Uterus (tissue), 4 donors: ENCODE measurements around the gene PRIMA1. TPM values are rescaled to one million over a fixed set of nuclear protein-coding genes. Genes with fewer than 3 reads are reported as not detected.
A peak's percentile ranks its signal among the peaks of the same experiment; 100 is the strongest.

Source experiments
- DNase-seq, 2 donors: peaks; one replicate each; pipeline ENCODE4 v3.0.0-alpha.2; 2019 to 2020
- H3K27ac ChIP-seq, 2 donors: fragments of 200-600 bp; sonication (generic); 1 replicate in 1 of 2; 2 replicates in 1 of 2; pipeline ENCODE4 v1.5.1; 2016 to 2018
- H3K27me3 ChIP-seq, 2 donors: fragments of 200-600 bp; sonication (generic); one replicate each; pipeline ENCODE4 v1.5.1; 2018 to 2019; ENCODE audit warnings: control low read depth in 1 of 2
- H3K36me3 ChIP-seq, 2 donors: fragments of 200-600 bp; sonication (generic); one replicate each; pipeline ENCODE4 v1.5.1; 2019; ENCODE audit warnings: control low read depth in 1 of 2
- H3K4me1 ChIP-seq, 2 donors: fragments of 200-600 bp; sonication (generic); one replicate each; pipeline ENCODE4 v1.5.1; 2018 to 2019; ENCODE audit warnings: control low read depth in 1 of 2
- H3K4me3 ChIP-seq, 2 donors: fragments of 200-600 bp; sonication (generic); 1 replicate in 1 of 2; 2 replicates in 1 of 2; pipeline ENCODE4 v1.5.1; 2018 to 2019; ENCODE audit warnings: mild to moderate bottlenecking in 1 of 2
- H3K9me3 ChIP-seq, 2 donors: fragments of 200-600 bp; sonication (generic); one replicate each; pipeline ENCODE4 v1.5.1; 2019; ENCODE audit warnings: control low read depth in 1 of 2
- CTCF ChIP-seq, 4 experiments: fragments of 200-600 bp in 2 of 4; fragments of 450-650 bp in 2 of 4; sonication (generic) in 2 of 4; IDR thresholded peaks; one replicate each; pipeline ENCODE4 v1.5.1; 2016 to 2019; ENCODE audit warnings: antibody characterized with exemption in 4 of 4, mild to moderate bottlenecking in 2 of 4, moderate library complexity in 1 of 4
- POLR2A ChIP-seq, 2 donors: fragments of 450-650 bp; IDR thresholded peaks; one replicate each; pipeline ENCODE4 v1.6.1; 2016; ENCODE audit warnings: antibody characterized with exemption in 2 of 2, mild to moderate bottlenecking in 1 of 2, moderate library complexity in 1 of 2
- intact Hi-C: fragments of 100-400 bp; cut with DNase I; formaldehyde crosslinking; loops from one replicate; pipeline ENCODE4 v1.15.1; 2023; ENCODE audit warnings: low total_unique reads
- total RNA-seq, 4 donors: library from RNA; depleted of rRNA in 3 of 4; stranded (reverse); fragments of >200 nt in 3 of 4; gene quantifications; one replicate each; pipeline versions ENCODE4 v1.1.0 to v1.2.4, GENCODE V29; 2014 to 2023
- donor health status: DM: yes; HTN: yes; CAD: no.

The PRIMA1 gene
- total RNA-seq, 4 donors from 2014 or later = 0.48 to 24.5 (median 3.8) TPM

- Histone ChIP-seq H3K9me3 (no peaks in the 10 kb centered on the region), H3K27ac (peak overlapping the region; percentile 73 to 76)
Measured at GRCh38 chr14:93803408-93804318, 15.4 kb upstream of the PRIMA1 start.

DNA sequence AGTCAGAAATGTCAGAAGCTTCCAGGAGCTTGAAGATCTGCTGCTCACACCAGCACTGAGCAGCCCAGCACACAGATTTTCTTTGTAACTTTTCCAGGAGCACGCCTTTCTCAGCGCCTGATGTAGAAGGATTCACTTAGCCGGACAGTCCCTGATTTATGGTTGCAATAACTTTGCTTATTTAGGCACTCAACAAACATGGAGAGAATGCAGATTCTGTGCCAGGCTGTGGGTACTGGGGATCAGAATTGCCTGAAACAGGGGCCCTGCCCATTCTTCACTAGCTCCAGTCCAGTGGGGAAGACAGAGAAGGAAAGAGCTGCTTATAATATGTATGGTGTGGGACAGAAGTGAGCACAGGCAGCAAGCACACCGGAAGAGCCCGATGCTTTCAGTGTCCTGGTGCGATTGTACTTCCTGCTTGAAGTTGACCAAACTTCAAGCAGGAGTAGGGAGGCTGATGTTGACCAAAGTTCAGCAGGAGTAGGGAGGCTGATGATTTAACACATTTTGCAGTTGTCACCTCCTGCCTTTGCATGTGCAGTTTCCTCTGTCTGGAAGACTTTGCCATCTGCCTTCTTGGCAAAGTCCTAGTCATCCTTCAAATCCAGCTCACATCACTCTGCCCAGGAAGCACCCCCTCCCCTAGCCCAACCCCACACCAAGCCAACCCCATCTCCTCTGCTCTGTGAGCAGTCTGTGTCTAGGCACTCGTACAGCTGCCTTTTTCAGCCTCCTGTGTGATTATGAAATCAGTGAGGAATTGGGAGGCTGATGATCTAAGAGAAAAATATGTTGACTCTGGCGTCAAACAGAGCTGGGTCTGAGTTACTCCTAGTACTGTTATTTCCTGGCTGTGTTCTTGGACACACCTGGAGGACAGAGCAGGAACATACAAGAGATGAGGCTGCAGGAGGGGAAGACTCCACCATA lies 12.0 kb upstream of the PRIMA1 start:
- no peaks in the 10 kb centered on the region for H3K9me3 ChIP-seq
- H3K4me1 ChIP-seq = peaks cover 6 to 9% of the 10 kb centered on the region in 2 donors
- no peaks in the 10 kb centered on the region for H3K27me3 ChIP-seq
- H3K36me3 ChIP-seq = no peaks in the 10 kb centered on the region
- intact Hi-C loops = no loop called here
- no peak overlapping the region for H3K4me3 ChIP-seq
- peak overlapping the region; percentile 63 to 66 for H3K27ac ChIP-seq
- peak in 1 of 2 donors; percentile 46 for DNase-seq
- TF ChIP-seq CTCF (IDR thresholded peaks at IDR 0.05) (no peak), POLR2A (IDR thresholded peaks at IDR 0.05) (no peak)

More at GRCh38 chr14:93803408-93804318, 15.4 kb upstream of the PRIMA1 start:
- Histone ChIP-seq H3K27me3 (no peaks in the 10 kb centered on the region), H3K4me3 (no peak overlapping the region), H3K36me3 (no peaks in the 10 kb centered on the region), H3K4me1 (peaks cover 6 to 9% of the 10 kb centered on the region in 2 donors)
- intact Hi-C loops = no loop called here
- TF ChIP-seq CTCF (IDR thresholded peaks at IDR 0.05) (no peak), POLR2A (IDR thresholded peaks at IDR 0.05) (no peak)
- DNase-seq = peak; percentile 39 to 67

GRCh38 chr14:93799617-93799988 lies 11.3 kb upstream of the PRIMA1 start:
- Histone ChIP-seq H3K36me3 (no peaks in the 10 kb centered on the region), H3K4me1 (peaks cover 6 to 9% of the 10 kb centered on the region in 2 donors), H3K27ac (peak overlapping the region; percentile 63 to 66), H3K4me3 (no peak overlapping the region), H3K27me3 (no peaks in the 10 kb centered on the region), H3K9me3 (no peaks in the 10 kb centered on the region)
- intact Hi-C loops = no loop called here
- TF ChIP-seq POLR2A (IDR thresholded peaks at IDR 0.05) = no peak
- TF ChIP-seq CTCF (IDR thresholded peaks at IDR 0.05) = no peak
- no peak for DNase-seq

GRCh38 chr14:93797536-93797935 lies 9.3 kb upstream of the PRIMA1 start:
- Histone ChIP-seq H3K36me3 (no peaks in the 10 kb centered on the region), H3K4me3 (no peak overlapping the region), H3K4me1 (peaks cover 0 to 9% of the 10 kb centered on the region in 2 donors), H3K9me3 (no peaks in the 10 kb centered on the region), H3K27me3 (no peaks in the 10 kb centered on the region), H3K27ac (no peak overlapping the region)
- TF ChIP-seq POLR2A (IDR thresholded peaks at IDR 0.05) = no peak
- TF ChIP-seq CTCF (IDR thresholded peaks at IDR 0.05) = no peak
- DNase-seq = no peak
- intact Hi-C loops = no loop called here
